Motor neuron (in vitro differentiated cells): Measurements from ENCODE around the gene PPFIBP1. TPM values are rescaled to one million over a fixed set of nuclear protein-coding genes. Genes with fewer than 3 reads are reported as not detected.
"Not testable (repeated sequence)": the region's sequence is repeated elsewhere in the genome, so short reads cannot be mapped to it uniquely, and the experiment has no call there.

Experiments
- ATAC-seq, 8 experiments: fragments of 200-7000 bp; cut with Tn5 transposase; replicated peaks in 6 of 8; 2 replicates each; pipeline ENCODE4 v1.8.0; 2021; ENCODE audit warnings: mild to moderate bottlenecking in 8 of 8, moderate library complexity in 8 of 8
- H3K27ac ChIP-seq, 2 donors: fragments of 250-450 bp; sonication (Bioruptor Pico); 2 replicates each; pipeline ENCODE4 v1.9.0; 2021; ENCODE audit warnings: antibody characterized with exemption in 2 of 2, mild to moderate bottlenecking in 2 of 2, moderate library complexity in 1 of 2
- H3K4me1 ChIP-seq, 2 donors: fragments of 250-450 bp; sonication (Bioruptor Pico); replicated peaks in 1 of 2; 2 replicates each; pipeline ENCODE4 v1.6.1; 2021; ENCODE audit warnings: antibody characterized with exemption in 2 of 2, mild to moderate bottlenecking in 2 of 2, moderate library complexity in 1 of 2
- H3K4me3 ChIP-seq, 5 donors: fragments of 250-450 bp; sonication (Bioruptor Pico); 2 replicates each; pipeline ENCODE4 v1.9.0; 2021; ENCODE audit warnings: antibody characterized with exemption in 5 of 5, mild to moderate bottlenecking in 5 of 5, moderate library complexity in 4 of 5
- WGBS, 10 experiments: fragments of 450-650 bp; shearing (Covaris generic); methylation state at CpG; one replicate each; pipeline ENCODE4 v1.0.0; 2022; 5-methylcytosine and 5-hydroxymethylcytosine counted together
- in situ Hi-C, 9 experiments: fragments of 400-800 bp; cut with MboI; loops; one replicate each; pipeline ENCODE4 v1.15.0; 2021; ENCODE audit warnings: low sequenced_read_pairs in 9 of 9, low pct_unique_long_range_greater_than_20kb in 2 of 9; ENCODE audit not compliant: unreplicated experiment in 9 of 9
- total RNA-seq, 8 experiments: library from RNA; unstranded; fragments of 300-600 nt; gene quantifications; 2 replicates each; pipeline versions ENCODE4 v1.2.3 to v1.2.4, GENCODE V29; 2022

The PPFIBP1 gene
- total RNA-seq, 8 experiments from 2014 or later: 15.9 to 205 (median 49.4) TPM

- peak in 1 of 8 experiments; percentile 52 for ATAC-seq
- in situ Hi-C loops, H3K4me1 ChIP-seq, H3K4me3 ChIP-seq, H3K27ac ChIP-seq: not testable (repeated sequence)
- 60 to 100% (median 92%) methylated on average over 2 to 4 of the region's 5 CpGs; no CpG with 5 or more reads in 3 of the 10 experiments for whole genome bisulfite sequencing, 10 experiments
Observed at GRCh38 chr12:27601056-27601828, 77.2 kb downstream of the PPFIBP1 start.

- no peaks in the 10 kb centered on the region for H3K4me1 ChIP-seq
- ATAC-seq: no peak
- 33 to 100% (median 86%) methylated on average over 1 of the region's 1 CpG; no CpG with 5 or more reads in 1 of the 10 experiments for WGBS, 10 experiments
- in situ Hi-C loops: no loop called here
- no peak overlapping the region for H3K27ac ChIP-seq
- no peak overlapping the region for H3K4me3 ChIP-seq
Observed at GRCh38 chr12:27602516-27602915, 78.5 kb downstream of the PPFIBP1 start.

- 90 to 100% (median 100%) methylated on average over 1 to 3 of the region's 3 CpGs; no CpG with 5 or more reads in 1 of the 10 experiments for WGBS, 10 experiments
- Histone ChIP-seq H3K27ac (no peak overlapping the region), H3K4me1 (no peaks in the 10 kb centered on the region), H3K4me3 (no peak overlapping the region)
- peak in 1 of 8 experiments; percentile 30 for ATAC-seq
- in situ Hi-C loops: no loop called here
Observed at GRCh38 chr12:27604431-27604830, 80.4 kb downstream of the PPFIBP1 start.

- H3K4me3 ChIP-seq: no peak overlapping the region
- no peak overlapping the region for H3K27ac ChIP-seq
- whole genome bisulfite sequencing, 10 experiments: 13 to 67% (median 40%) methylated on average over 1 to 2 of the region's 2 CpGs; no CpG with 5 or more reads in 2 of the 10 experiments
- no peak for ATAC-seq
- in situ Hi-C loops: no loop called here
- no peaks in the 10 kb centered on the region for H3K4me1 ChIP-seq
Observed at GRCh38 chr12:27606986-27607385, 83.0 kb downstream of the PPFIBP1 start.

- in situ Hi-C loops: no loop called here
- Histone ChIP-seq H3K27ac (no peak overlapping the region), H3K4me3 (no peak overlapping the region), H3K4me1 (no peaks in the 10 kb centered on the region)
- 10 to 100% (median 91%) methylated on average over 1 to 4 of the region's 4 CpGs; no CpG with 5 or more reads in 2 of the 10 experiments for WGBS, 10 experiments
- ATAC-seq: no peak
Observed at GRCh38 chr12:27607591-27607990, 83.6 kb downstream of the PPFIBP1 start.

- H3K4me3 ChIP-seq: no peak overlapping the region
- ATAC-seq: peak in 2 of 8 experiments; percentile 21 to 55
- in situ Hi-C loops: no loop called here
- WGBS, 10 experiments: 37 to 100% (median 93%) methylated on average over 1 to 8 of the region's 8 CpGs
- no peak overlapping the region for H3K27ac ChIP-seq
- H3K4me1 ChIP-seq: no peaks in the 10 kb centered on the region
Observed at GRCh38 chr12:27608890-27609289, 84.9 kb downstream of the PPFIBP1 start.

GRCh38 chr12:27610374-27610773 is 86.4 kb downstream of the PPFIBP1 start:
- ATAC-seq: peak; percentile 25 to 92 (median 48)
- H3K27ac ChIP-seq: no peak overlapping the region
- H3K4me3 ChIP-seq: no peak overlapping the region
- in situ Hi-C loops: no loop called here
- H3K4me1 ChIP-seq: no peaks in the 10 kb centered on the region
- WGBS, 10 experiments: 0 to 100% (median 67%) methylated on average over 1 to 2 of the region's 2 CpGs

GRCh38 chr12:27614386-27614785 is 90.4 kb downstream of the PPFIBP1 start:
- peak in 1 of 8 experiments; percentile 37 for ATAC-seq
- WGBS, 10 experiments: 90 to 100% (median 100%) methylated on average over 1 to 3 of the region's 3 CpGs
- H3K27ac ChIP-seq: no peak overlapping the region

GRCh38 chr12:27614866-27615265 is 90.9 kb downstream of the PPFIBP1 start:
- no peak overlapping the region for H3K27ac ChIP-seq
- no peaks in the 10 kb centered on the region for H3K4me1 ChIP-seq
- ATAC-seq: no peak
- no peak overlapping the region for H3K4me3 ChIP-seq
- in situ Hi-C loops: no loop called here
- WGBS, 10 experiments: 7 to 100% (median 93%) methylated on average over 1 to 3 of the region's 3 CpGs; no CpG with 5 or more reads in 3 of the 10 experiments

More at GRCh38 chr12:27614386-27614785, 90.4 kb downstream of the PPFIBP1 start:
- in situ Hi-C loops: no loop called here
- no peak overlapping the region for H3K4me3 ChIP-seq
- H3K4me1 ChIP-seq: no peaks in the 10 kb centered on the region

GRCh38 chr12:27615331-27615891 is 91.4 kb downstream of the PPFIBP1 start:
- in situ Hi-C loops: no loop called here
- Histone ChIP-seq H3K4me1 (no peaks in the 10 kb centered on the region), H3K27ac (no peak overlapping the region), H3K4me3 (no peak overlapping the region)
- peak in 3 of 8 experiments; percentile 65 to 76 (median 68) for ATAC-seq

- in situ Hi-C loops: no loop called here
- Histone ChIP-seq H3K27ac (no peak overlapping the region), H3K4me3 (no peak overlapping the region), H3K4me1 (no peaks in the 10 kb centered on the region)
- ATAC-seq: peak in 2 of 8 experiments; percentile 12 to 17
- 9 to 100% (median 82%) methylated on average over 1 to 5 of the region's 5 CpGs for WGBS, 10 experiments
Observed at GRCh38 chr12:27616356-27617142, 92.5 kb downstream of the PPFIBP1 start.

GRCh38 chr12:27618836-27619235 is 94.8 kb downstream of the PPFIBP1 start:
- in situ Hi-C loops: no loop called here
- no peak for ATAC-seq
- no peak overlapping the region for H3K4me3 ChIP-seq
- H3K27ac ChIP-seq: no peak overlapping the region
- 65 to 100% (median 93%) methylated on average over 1 to 7 of the region's 7 CpGs; no CpG with 5 or more reads in 1 of the 10 experiments for WGBS, 10 experiments
- H3K4me1 ChIP-seq: no peaks in the 10 kb centered on the region

- in situ Hi-C loops: no loop called here
- ATAC-seq: peak; percentile 8 to 96 (median 88)
- H3K27ac ChIP-seq: no peak overlapping the region
- no peaks in the 10 kb centered on the region for H3K4me1 ChIP-seq
- no peak overlapping the region for H3K4me3 ChIP-seq
Observed at GRCh38 chr12:27619308-27619707, 95.3 kb downstream of the PPFIBP1 start.
